Measurements from ENCODE around the gene GPR137C. TPM values are rescaled to one million over a fixed set of nuclear protein-coding genes. Genes with fewer than 3 reads are reported as not detected.

GPR137C gene
- total RNA-seq, 1 experiment from 2014 or later = 2.7 TPM

GRCh38 chr14:52531481-52531880, 21.2 kb upstream of the GPR137C start:
- H3K27ac Mint-ChIP-seq = no peak overlapping the region
- no peaks in the 10 kb centered on the region for H3K4me1 Mint-ChIP-seq
- POLR2A ChIA-PET = no interaction called here
- TF ChIP-seq RELA (CRISPR knock-in tag; IDR thresholded peaks at IDR 0.05; ENCODE audit: borderline replicate concordance) (no peak), ZNF281 (CRISPR knock-in tag; IDR thresholded peaks at IDR 0.05) (no peak), GABPB1 (CRISPR knock-in tag; IDR thresholded peaks at IDR 0.05) (no peak), SMAD3 (CRISPR knock-in tag; IDR thresholded peaks at IDR 0.05; ENCODE audit: borderline replicate concordance) (no peak), E2F5 (CRISPR knock-in tag; IDR thresholded peaks at IDR 0.05) (no peak), NFATC4 (CRISPR knock-in tag; IDR thresholded peaks at IDR 0.05) (no peak), ZNF138 (CRISPR knock-in tag; conservative IDR thresholded peaks at IDR 0.05) (no peak), ZNF232 (CRISPR knock-in tag; IDR thresholded peaks at IDR 0.05) (no peak), NR3C1 (CRISPR knock-in tag; conservative IDR thresholded peaks at IDR 0.05; ENCODE audit: low read depth) (no peak), ZNF671 (CRISPR knock-in tag; IDR thresholded peaks at IDR 0.05) (no peak), AFF4 (CRISPR knock-in tag; IDR thresholded peaks at IDR 0.05; ENCODE audit: borderline replicate concordance) (no peak), ESRRA (CRISPR knock-in tag; IDR thresholded peaks at IDR 0.05; ENCODE audit: borderline replicate concordance) (no peak), FOXP4 (CRISPR knock-in tag; IDR thresholded peaks at IDR 0.05) (no peak)
- TF ChIP-seq, protein P1, sequence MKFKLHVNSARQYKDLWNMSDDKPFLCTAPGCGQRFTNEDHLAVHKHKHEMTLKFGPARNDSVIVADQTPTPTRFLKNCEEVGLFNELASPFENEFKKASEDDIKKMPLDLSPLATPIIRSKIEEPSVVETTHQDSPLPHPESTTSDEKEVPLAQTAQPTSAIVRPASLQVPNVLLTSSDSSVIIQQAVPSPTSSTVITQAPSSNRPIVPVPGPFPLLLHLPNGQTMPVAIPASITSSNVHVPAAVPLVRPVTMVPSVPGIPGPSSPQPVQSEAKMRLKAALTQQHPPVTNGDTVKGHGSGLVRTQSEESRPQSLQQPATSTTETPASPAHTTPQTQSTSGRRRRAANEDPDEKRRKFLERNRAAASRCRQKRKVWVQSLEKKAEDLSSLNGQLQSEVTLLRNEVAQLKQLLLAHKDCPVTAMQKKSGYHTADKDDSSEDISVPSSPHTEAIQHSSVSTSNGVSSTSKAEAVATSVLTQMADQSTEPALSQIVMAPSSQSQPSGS (CRISPR knock-in tag; IDR thresholded peaks at IDR 0.05; ENCODE audit: borderline replicate concordance, low read depth) = no peak
- TF ChIP-seq, protein P2, sequence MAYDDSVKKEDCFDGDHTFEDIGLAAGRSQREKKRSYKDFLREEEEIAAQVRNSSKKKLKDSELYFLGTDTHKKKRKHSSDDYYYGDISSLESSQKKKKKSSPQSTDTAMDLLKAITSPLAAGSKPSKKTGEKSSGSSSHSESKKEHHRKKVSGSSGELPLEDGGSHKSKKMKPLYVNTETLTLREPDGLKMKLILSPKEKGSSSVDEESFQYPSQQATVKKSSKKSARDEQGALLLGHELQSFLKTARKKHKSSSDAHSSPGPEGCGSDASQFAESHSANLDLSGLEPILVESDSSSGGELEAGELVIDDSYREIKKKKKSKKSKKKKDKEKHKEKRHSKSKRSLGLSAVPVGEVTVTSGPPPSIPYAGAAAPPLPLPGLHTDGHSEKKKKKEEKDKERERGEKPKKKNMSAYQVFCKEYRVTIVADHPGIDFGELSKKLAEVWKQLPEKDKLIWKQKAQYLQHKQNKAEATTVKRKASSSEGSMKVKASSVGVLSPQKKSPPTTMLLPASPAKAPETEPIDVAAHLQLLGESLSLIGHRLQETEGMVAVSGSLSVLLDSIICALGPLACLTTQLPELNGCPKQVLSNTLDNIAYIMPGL (CRISPR knock-in tag; IDR thresholded peaks at IDR 0.05) = no peak
- TF ChIP-seq, protein P3, sequence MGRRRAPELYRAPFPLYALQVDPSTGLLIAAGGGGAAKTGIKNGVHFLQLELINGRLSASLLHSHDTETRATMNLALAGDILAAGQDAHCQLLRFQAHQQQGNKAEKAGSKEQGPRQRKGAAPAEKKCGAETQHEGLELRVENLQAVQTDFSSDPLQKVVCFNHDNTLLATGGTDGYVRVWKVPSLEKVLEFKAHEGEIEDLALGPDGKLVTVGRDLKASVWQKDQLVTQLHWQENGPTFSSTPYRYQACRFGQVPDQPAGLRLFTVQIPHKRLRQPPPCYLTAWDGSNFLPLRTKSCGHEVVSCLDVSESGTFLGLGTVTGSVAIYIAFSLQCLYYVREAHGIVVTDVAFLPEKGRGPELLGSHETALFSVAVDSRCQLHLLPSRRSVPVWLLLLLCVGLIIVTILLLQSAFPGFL (CRISPR knock-in tag; IDR thresholded peaks at IDR 0.05; ENCODE audit: borderline replicate concordance) = no peak
- TF ChIP-seq, protein P4, sequence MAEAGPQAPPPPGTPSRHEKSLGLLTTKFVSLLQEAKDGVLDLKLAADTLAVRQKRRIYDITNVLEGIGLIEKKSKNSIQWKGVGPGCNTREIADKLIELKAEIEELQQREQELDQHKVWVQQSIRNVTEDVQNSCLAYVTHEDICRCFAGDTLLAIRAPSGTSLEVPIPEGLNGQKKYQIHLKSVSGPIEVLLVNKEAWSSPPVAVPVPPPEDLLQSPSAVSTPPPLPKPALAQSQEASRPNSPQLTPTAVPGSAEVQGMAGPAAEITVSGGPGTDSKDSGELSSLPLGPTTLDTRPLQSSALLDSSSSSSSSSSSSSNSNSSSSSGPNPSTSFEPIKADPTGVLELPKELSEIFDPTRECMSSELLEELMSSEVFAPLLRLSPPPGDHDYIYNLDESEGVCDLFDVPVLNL (CRISPR knock-in tag; IDR thresholded peaks at IDR 0.05; ENCODE audit: borderline replicate concordance, low read depth) = no peak
- H3K4me3 Mint-ChIP-seq = no peak overlapping the region
- no peaks in the 10 kb centered on the region for H3K27me3 Mint-ChIP-seq (ENCODE audit: low read depth)
- DNase-seq (ENCODE audit: low spot score) (no peak), ATAC-seq (no peak)
- CTCF ChIA-PET = no interaction called here
- H3K36me3 Mint-ChIP-seq = peaks cover 11% of the 10 kb centered on the region
- H3K9me3 Mint-ChIP-seq = no peaks in the 10 kb centered on the region
